DMS114 treated with DMSO at 0.1 percent for 48 hours (cell line): ENCODE measurements around the gene MPHOSPH9.
A peak's percentile ranks its signal among the peaks of the same experiment; 100 is the strongest.
"Not testable (repeated sequence)": the region's sequence is repeated elsewhere in the genome, so short reads cannot be mapped to it uniquely, and the experiment has no call there.

Source experiments
- DNase-seq: peaks from one replicate; lab custom pipeline; 2025; ENCODE audit not compliant: unreplicated experiment; lab: John Stamatoyannopoulos, UW

The MPHOSPH9 gene

DNA sequence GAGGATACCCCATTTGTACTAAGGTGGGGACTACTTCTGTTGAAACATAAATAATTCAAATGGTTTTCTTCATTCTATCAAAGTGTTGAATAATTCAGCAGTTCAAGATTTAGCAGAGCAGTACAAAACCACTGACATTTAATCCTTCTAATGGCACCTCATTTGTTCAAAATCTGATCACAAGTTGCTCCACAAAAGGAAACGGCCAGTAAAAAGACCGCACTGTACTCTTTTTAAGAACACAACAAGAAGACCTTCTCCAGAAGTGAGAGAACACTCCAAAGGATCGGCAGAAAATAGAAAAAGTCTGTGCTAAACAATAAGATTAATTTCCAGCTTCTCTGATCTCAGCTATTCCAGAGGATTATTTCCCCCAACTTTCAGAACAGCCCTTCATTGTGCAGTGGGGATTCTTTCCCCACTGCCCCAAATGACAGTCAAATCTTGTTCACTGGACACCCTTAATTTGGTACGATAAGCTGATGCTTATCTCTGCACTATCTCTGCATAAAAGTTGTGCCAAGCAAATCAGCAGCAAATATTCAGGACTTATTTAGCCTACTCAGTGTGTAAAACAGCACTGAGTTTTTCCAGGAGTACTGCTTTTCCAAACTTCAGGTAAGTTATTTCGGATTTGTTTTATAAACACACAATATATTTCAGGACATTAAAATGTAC, 5.2 kb downstream of the MPHOSPH9 start:
- DNase-seq, result no peak

- DNase-seq, result no peak
Measured at GRCh38 chr12:123225443-123225842, 7.5 kb downstream of the MPHOSPH9 start.

DNA sequence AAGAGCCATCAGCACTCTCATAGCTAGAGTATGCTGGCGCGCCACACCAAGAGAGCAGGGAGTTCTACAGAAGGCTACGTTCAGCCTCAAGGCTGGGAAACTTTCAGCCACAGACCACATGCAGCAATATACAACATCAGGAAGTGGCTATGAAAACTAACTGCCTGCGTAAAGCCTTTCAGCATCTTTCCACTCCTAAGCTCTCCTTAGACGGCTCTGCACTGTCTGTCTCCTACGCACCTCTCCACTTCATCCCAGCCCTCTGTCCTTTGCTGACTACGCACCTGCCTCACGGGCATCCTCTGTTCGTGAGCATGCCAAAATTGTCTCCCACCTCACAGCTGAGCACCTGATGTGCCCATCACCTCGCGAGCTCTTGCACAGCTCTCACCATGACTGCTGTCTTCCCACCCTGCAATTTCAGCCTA, 9.7 kb downstream of the MPHOSPH9 start:
- no peak for DNase-seq

DNA sequence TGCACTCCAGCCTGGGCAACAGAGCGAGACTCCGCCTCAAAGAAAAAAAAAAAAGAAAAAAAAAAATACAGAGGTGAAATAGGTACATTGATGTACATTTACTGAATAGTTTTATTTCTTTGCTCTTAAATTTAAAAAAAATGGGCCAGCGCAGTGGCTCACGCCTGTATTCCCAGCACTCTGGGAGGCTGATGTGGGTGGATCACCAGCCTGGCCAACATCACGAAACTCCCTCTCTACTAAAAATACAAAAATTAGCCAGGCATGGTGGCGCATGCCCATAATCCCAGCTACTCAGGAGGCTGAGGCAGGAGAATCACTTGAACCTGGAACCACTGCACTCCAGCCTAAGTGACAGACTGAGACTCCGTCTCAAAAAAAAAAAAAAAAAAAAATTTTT, 25.1 kb downstream of the MPHOSPH9 start:
- DNase-seq, result not testable (repeated sequence)

DNA sequence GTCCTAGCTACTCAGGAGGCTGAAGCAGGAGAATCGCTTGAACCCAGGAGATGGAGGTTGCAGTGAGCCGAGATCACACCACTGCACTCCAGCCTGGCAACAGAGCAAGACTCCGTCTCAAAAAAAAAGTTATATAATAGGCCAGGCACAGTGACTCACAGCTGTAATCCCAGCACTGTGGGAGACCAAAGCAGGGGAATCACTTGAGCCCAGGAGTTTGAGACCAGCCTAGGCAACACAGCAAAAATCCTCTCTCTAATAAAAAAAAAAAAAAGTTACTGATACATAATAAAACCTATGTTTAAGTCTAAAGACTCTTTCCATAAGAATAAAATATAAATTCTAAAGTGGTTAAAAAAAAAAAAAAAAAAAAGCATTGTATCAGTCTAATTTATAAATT, 26.1 kb downstream of the MPHOSPH9 start:
- not testable (repeated sequence) for DNase-seq

DNA sequence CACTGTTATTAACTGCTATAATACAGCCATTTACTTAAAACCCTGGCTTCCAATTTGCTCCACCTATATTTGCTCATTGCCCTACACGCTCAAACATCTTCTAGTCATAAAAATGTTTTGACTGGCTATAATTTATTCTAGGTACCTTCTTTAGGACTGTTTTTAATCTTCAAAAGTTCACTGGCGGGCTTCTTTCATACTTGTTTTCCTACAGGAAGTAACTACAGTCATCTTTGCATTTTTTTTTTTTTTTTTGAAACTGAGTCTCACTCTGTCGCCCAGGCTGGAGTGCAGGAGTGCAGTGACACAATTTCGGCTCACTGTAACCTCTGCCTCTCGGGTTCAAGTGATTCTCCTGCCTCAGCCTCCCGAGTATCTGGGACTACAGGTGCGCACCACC, 32.5 kb downstream of the MPHOSPH9 start:
- no peak for DNase-seq

- no peak for DNase-seq
Measured at GRCh38 chr12:123199936-123200335, 33.0 kb downstream of the MPHOSPH9 start.

DNA sequence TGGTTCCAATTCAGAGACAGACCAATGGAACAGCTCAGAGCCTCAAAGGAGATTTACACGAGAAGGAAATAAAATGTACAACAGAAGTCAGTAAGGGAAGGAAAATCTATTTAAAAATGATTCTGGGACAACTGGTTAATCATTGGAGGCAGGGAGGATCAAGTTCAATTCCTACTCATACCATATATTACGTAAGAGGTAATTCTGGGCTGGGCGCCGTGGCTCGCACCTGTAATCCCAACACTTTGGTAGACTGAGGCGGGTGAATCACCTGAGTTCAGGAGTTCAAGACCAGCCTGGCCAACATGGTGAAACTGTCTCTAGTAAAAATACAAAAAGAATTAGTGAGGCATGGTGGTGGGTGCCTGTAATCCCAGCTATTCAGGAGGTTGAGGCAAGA, 45.3 kb downstream of the MPHOSPH9 start:
- DNase-seq, result no peak

- no peak for DNase-seq
Measured at GRCh38 chr12:123180171-123180570, 52.8 kb downstream of the MPHOSPH9 start.

DNA sequence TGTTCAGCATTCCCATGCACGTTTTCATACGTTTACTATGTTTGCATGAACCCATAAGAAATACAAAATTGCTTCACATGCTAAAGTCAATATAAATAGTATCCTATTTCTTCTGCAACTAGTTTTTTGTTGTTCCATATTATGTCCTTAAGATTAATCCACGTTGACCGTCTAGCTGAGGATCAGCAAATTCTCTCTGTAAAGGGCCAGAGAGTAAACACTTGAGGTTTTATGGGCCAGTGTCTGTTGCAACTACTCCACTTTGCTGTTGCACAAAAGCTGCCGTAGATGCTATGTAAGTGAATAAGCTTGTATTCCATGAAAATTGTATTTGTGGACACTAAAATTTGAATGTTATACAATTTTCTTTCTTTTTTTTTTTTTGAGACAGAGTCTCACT, 61.0 kb downstream of the MPHOSPH9 start:
- DNase-seq, result no peak

- no peak for DNase-seq
Measured at GRCh38 chr12:123167329-123167728, 65.6 kb downstream of the MPHOSPH9 start.

DNA sequence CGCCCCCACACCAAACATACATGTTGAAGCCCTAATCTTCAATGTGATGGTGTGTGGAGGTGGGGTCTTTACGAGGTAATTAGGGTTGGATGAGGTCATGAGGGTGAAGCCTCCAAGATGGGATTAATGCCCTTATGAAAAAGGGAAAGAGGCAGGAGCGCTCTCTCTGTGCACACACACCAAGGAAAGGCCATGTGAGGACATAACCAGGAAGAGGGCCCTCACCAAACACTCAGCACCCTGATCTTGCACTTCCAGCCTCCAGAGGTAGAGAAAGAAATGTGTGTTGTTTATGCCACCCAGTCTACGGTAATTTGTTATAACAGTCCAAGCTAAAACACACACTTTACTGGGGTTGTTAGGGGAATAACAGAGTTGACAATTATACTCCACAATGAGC, 67.4 kb downstream of the MPHOSPH9 start:
- no peak for DNase-seq

DNA sequence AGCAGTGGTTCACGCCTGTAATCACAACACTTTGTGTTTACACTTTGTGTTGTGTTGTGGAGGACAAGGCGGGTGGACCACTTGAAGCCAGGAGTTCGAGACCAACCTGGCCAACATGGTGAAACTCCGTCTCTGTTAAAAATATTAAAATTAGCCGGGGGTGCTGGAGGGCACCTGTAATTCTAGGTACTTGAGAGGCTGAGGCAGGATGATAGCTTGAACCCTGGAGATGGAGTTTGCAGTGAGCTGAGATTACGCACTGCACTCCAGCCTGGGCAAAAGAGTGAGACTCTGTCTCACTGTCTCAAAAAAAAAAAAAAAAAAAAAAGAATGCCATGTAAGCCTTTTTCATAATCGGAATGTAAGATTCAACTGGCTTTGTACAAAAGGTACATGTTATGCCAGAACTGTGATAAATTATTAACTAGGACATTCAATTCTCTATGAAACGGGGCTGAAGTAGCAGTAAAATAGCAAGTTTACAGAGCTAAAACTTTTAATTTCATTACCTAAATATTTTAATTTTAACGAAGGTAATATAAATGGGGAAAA, 68.2 kb downstream of the MPHOSPH9 start:
- DNase-seq, result no peak

DNA sequence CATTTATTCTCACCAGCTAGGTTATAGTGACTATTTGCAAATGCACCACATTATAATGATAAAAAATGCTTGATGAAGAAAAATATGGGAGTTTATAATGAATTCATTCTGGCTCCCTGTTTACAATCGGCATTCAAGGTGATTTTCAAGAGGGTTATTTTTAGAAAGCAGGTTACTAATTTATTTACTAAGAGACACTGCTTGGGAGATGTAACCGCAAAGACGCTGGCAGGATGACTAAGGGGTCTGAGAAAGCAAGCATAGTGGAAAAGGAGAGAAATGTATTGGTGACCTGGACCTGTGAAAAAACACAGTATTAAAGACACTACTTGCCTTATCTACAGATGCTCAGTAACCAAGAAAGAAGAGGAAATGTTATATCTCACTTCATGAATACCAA, 68.7 kb downstream of the MPHOSPH9 start:
- no peak for DNase-seq

- no peak for DNase-seq
Measured at GRCh38 chr12:123163227-123163626, 69.7 kb downstream of the MPHOSPH9 start.

DNA sequence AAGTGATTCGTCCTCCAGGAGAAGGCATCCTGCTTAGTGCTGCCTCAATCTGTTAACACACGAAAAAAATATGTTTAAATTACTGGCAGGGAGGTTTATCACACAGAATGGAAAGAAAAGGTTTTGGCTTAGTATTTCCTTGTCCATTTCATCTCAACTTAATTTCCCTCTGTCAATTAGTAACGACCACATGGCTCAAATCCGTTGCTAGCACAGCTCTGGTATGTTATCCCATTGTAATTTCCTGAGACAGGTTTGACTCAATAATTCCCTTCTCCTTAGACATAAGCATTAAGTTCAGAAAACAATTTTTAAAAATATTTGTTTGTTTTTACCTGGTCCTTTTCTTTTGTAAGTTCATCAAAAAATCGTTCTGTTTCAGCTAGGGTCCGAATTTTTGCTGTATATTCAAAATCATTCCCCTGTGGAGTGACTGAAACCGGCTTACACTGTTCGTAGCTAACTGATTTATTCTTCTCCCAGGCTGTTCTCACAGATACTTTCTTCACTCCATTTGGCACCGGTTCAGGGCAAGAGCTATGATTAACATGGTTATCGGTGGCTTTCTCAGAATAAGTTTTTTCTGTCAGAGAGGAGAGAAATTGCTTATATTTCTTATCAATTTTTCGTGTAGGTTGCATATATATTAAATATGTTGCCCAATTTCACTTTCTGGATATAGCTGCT, 72.0 kb downstream of the MPHOSPH9 start:
- no peak for DNase-seq

DNA sequence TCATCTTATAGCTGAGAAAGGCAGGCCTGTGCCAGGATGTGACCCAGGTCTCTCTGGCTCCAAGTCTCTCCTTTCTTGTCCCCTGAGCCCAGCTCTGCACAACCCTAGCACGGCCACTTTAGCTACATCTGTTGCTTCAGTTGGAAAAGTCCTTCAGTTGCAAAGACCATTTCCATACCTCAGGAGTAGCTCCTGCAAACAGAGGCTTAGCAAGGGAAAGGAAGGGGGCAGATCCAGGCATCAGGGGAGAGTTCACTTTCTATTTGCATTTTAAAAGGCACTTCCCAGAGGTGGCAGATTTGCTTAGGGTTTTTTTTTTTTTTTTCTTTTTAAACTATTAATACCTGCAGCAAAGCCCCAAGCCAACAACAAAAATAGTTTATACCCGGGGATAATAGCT, 79.0 kb downstream of the MPHOSPH9 start:
- no peak for DNase-seq

GRCh38 chr12:123152833-123153232, 80.1 kb downstream of the MPHOSPH9 start:
- no peak for DNase-seq

- no peak for DNase-seq
Measured at GRCh38 chr12:123151457-123152454, 81.2 kb downstream of the MPHOSPH9 start.

- peak; percentile 23 for DNase-seq
Measured at GRCh38 chr12:123150744-123151456, 82.0 kb downstream of the MPHOSPH9 start, which contains the start of gene PITPNM2. PITPNM2 (minus strand) TSS chr12:123151090; CDS start chr12:123034590, 116,500 bp downstream.
